CD14-positive monocyte (primary cell): Measurements from ENCODE around the gene EPN3. TPM values are rescaled to one million over a fixed set of nuclear protein-coding genes. Genes with fewer than 3 reads are reported as not detected.
A peak's percentile ranks its signal among the peaks of the same experiment; 100 is the strongest.

ENCODE experiments used
- DNase-seq, 3 donors: peaks; one replicate each; pipeline ENCODE4 v3.0.0-alpha.2; 2011 to 2022
- H2AFZ ChIP-seq: 2 replicates; pipeline ENCODE4 v1.6.0; 2012; ENCODE audit warnings: mild to moderate bottlenecking, low read depth, low read length, inconsistent platforms; ENCODE audit not compliant: insufficient read depth, poor library complexity, severe bottlenecking
- H3K27ac ChIP-seq, 2 donors: 1 replicate in 1 of 2; 2 replicates in 1 of 2; pipeline ENCODE4 v1.5.1; 2012 to 2013; ENCODE audit warnings: low read length in 2 of 2, control low read depth in 1 of 2, inconsistent platforms in 1 of 2, low read depth in 1 of 2, mild to moderate bottlenecking in 1 of 2
- H3K27me3 ChIP-seq, 2 donors: one replicate each; pipeline versions ENCODE4 v1.6.0 to v1.6.1; 2011 to 2013; ENCODE audit warnings: low read length in 2 of 2; ENCODE audit not compliant: control insufficient read depth in 2 of 2, insufficient read depth in 2 of 2
- H3K36me3 ChIP-seq, 2 donors: replicated peaks in 1 of 2; 1 replicate in 1 of 2; 2 replicates in 1 of 2; pipeline versions ENCODE4 v1.5.1 to v1.6.1; 2012 to 2013; ENCODE audit warnings: low read length in 2 of 2, control low read depth in 1 of 2, inconsistent platforms in 1 of 2, mild to moderate bottlenecking in 1 of 2; ENCODE audit not compliant: insufficient read depth in 2 of 2, control insufficient read depth in 1 of 2
- H3K4me1 ChIP-seq, 2 donors: 1 replicate in 1 of 2; 2 replicates in 1 of 2; pipeline versions ENCODE4 v1.5.1 to v1.6.1; 2012 to 2013; ENCODE audit warnings: low read length in 2 of 2, control low read depth in 1 of 2, inconsistent platforms in 1 of 2, mild to moderate bottlenecking in 1 of 2, moderate library complexity in 1 of 2; ENCODE audit not compliant: insufficient read depth in 2 of 2, control insufficient read depth in 1 of 2
- H3K4me2 ChIP-seq: replicated peaks from 2 replicates; pipeline ENCODE3; 2012; ENCODE audit warnings: low read length, moderate library complexity, mild to moderate bottlenecking; ENCODE audit not compliant: poor library complexity, severe bottlenecking; ENCODE audit errors: extremely low read depth
- H3K4me3 ChIP-seq, 3 experiments: fragments of 200-600 bp in 1 of 3; sonication (generic) in 1 of 3; replicated peaks in 1 of 3; 1 replicate in 2 of 3; 2 replicates in 1 of 3; pipeline ENCODE4 v1.5.1; 2011 to 2013; ENCODE audit warnings: low read length in 3 of 3, mild to moderate bottlenecking in 3 of 3, control low read depth in 2 of 3, low read depth in 2 of 3, inconsistent platforms in 1 of 3, moderate library complexity in 1 of 3
- H3K79me2 ChIP-seq: 2 replicates; pipeline ENCODE4 v1.6.0; 2012; ENCODE audit warnings: mild to moderate bottlenecking, control low read depth, inconsistent platforms, low read length, moderate library complexity; ENCODE audit not compliant: insufficient read depth
- H3K9ac ChIP-seq: 2 replicates; pipeline ENCODE4 v1.6.0; 2017; ENCODE audit warnings: low read length, mild to moderate bottlenecking; ENCODE audit not compliant: insufficient read depth, poor library complexity, severe bottlenecking
- H3K9me3 ChIP-seq, 2 donors: replicated peaks in 1 of 2; 1 replicate in 1 of 2; 2 replicates in 1 of 2; pipeline versions ENCODE4 v1.5.1 to v1.6.1; 2012 to 2013; ENCODE audit warnings: low read length in 2 of 2, control low read depth in 1 of 2; ENCODE audit not compliant: control insufficient read depth in 1 of 2, insufficient read depth in 1 of 2
- H4K20me1 ChIP-seq: 2 replicates; pipeline ENCODE4 v1.6.0; 2012; ENCODE audit warnings: mild to moderate bottlenecking, low read length, control low read depth, moderate library complexity; ENCODE audit not compliant: insufficient read depth
- H3K27ac Mint-ChIP-seq, 7 donors: one replicate each; pipeline ENCODE4 v1.8.0; 2020; ENCODE audit warnings: mild to moderate bottlenecking in 7 of 7, mixed read lengths in 7 of 7, moderate library complexity in 6 of 7, inconsistent platforms in 2 of 7
- H3K27me3 Mint-ChIP-seq, 3 donors: one replicate each; pipeline ENCODE4 v1.8.0; 2021 to 2022; ENCODE audit warnings: low read depth in 3 of 3, mild to moderate bottlenecking in 3 of 3, mixed read lengths in 3 of 3, moderate library complexity in 3 of 3, inconsistent platforms in 1 of 3
- H3K36me3 Mint-ChIP-seq, 2 donors: one replicate each; pipeline ENCODE4 v1.8.0; 2020; ENCODE audit warnings: mixed read lengths in 2 of 2, inconsistent platforms in 1 of 2, mild to moderate bottlenecking in 1 of 2
- H3K4me1 Mint-ChIP-seq: one replicate; pipeline ENCODE4 v1.8.0; 2020; ENCODE audit warnings: mild to moderate bottlenecking, mixed read lengths
- H3K4me3 Mint-ChIP-seq, 2 donors: one replicate each; pipeline ENCODE4 v1.8.0; 2020; ENCODE audit warnings: mild to moderate bottlenecking in 2 of 2, mixed read lengths in 2 of 2, moderate library complexity in 1 of 2
- H3K9me3 Mint-ChIP-seq, 7 donors: one replicate each; pipeline ENCODE4 v1.8.0; 2020 to 2022; ENCODE audit warnings: mixed read lengths in 7 of 7, mild to moderate bottlenecking in 6 of 7, moderate library complexity in 6 of 7, inconsistent platforms in 2 of 7
- WGBS: methylation state at CpG from one replicate; pipeline ENCODE4 v1.1.5; 2013; ENCODE audit warnings: missing lambda C conversion rate; ENCODE audit not compliant: insufficient coverage; 5-methylcytosine and 5-hydroxymethylcytosine counted together
- intact Hi-C, 2 donors: fragments of 100-400 bp; cut with micrococcal nuclease; formaldehyde crosslinking; loops; one replicate each; pipeline versions ENCODE4 v1.15.0 to v1.15.1; 2023
- polyA plus RNA-seq, 3 donors: library from polyadenylated mRNA; depleted of rRNA in 1 of 3; unstranded in 2 of 3; stranded (reverse) in 1 of 3; fragments of 300-500 nt in 2 of 3; fragments of >200 nt in 1 of 3; fragmentation: Illumina TruSeq in 2 of 3; gene quantifications; 1 replicate in 2 of 3; 2 replicates in 1 of 3; pipeline ENCODE4 v1.2.3, GENCODE V29; 2012 to 2021
- TF ChIP-seq, protein P1 (sequence below): fragments of 200-600 bp; IDR thresholded peaks from one replicate; pipeline ENCODE4 v1.8.0; 2022; ENCODE audit warnings: antibody characterized with exemption, mild to moderate bottlenecking

Gene EPN3
- polyA plus RNA-seq, 3 donors = not detected

DNA sequence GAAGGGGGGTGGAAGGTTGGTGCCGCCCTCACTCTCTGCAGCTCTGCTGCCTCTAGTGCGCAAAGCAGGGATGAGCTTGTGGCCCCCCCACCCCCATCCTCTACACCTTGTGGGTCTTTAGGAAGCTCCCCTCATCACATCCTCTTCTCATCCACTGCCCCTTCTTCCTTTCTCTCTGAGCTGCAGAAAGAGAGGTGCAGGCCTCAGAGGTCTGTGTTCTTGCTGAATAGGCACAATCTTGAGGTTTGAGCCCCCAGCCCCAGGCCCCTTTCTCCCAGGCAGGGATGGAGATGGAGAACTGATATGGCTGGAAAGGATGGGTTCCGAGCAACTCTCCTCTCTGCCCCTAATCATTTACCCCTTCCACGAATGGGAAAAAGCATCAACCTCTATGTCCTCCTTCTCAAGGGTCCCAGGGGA, 30.6 kb downstream of the EPN3 start:
- no CpG with 5 or more reads among the region's 4 CpGs for WGBS
- Mint-ChIP-seq H3K4me3 (peak overlapping the region in 1 of 2 donors; percentile 73), H3K27me3 (peaks cover 77 to 99% (median 86%) of the 10 kb centered on the region in 3 donors), H3K4me1 (peaks cover 30% of the 10 kb centered on the region), H3K27ac (no peak overlapping the region), H3K36me3 (no peaks in the 10 kb centered on the region), H3K9me3 (peaks cover 0 to 16% (median 3%) of the 10 kb centered on the region in 7 donors)
- no peak overlapping the region for H3K27ac ChIP-seq
- H3K27me3 ChIP-seq = peaks cover 54 to 87% of the 10 kb centered on the region in 2 donors
- intact Hi-C loops = loop anchor here in 1 of 2 donors (5.0 kb wide), 1 partner anchor 59 kb away; no protein-coding TSS in a partner anchor
- H3K79me2 ChIP-seq = no peaks in the 10 kb centered on the region
- DNase-seq = no peak
- H3K4me2 ChIP-seq = no peak overlapping the region
- peaks cover 30 to 31% of the 10 kb centered on the region in 2 donors for H3K4me1 ChIP-seq
- H3K9ac ChIP-seq = no peak overlapping the region
- H2AFZ ChIP-seq = no peak overlapping the region
- H3K36me3 ChIP-seq = no peaks in the 10 kb centered on the region
- TF ChIP-seq, protein P1, sequence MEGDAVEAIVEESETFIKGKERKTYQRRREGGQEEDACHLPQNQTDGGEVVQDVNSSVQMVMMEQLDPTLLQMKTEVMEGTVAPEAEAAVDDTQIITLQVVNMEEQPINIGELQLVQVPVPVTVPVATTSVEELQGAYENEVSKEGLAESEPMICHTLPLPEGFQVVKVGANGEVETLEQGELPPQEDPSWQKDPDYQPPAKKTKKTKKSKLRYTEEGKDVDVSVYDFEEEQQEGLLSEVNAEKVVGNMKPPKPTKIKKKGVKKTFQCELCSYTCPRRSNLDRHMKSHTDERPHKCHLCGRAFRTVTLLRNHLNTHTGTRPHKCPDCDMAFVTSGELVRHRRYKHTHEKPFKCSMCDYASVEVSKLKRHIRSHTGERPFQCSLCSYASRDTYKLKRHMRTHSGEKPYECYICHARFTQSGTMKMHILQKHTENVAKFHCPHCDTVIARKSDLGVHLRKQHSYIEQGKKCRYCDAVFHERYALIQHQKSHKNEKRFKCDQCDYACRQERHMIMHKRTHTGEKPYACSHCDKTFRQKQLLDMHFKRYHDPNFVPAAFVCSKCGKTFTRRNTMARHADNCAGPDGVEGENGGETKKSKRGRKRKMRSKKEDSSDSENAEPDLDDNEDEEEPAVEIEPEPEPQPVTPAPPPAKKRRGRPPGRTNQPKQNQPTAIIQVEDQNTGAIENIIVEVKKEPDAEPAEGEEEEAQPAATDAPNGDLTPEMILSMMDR = no peak
- H3K4me3 ChIP-seq = no peak overlapping the region
- H4K20me1 ChIP-seq = peaks cover 5% of the 10 kb centered on the region
- peaks cover 0 to 15% of the 10 kb centered on the region in 2 donors for H3K9me3 ChIP-seq

DNA sequence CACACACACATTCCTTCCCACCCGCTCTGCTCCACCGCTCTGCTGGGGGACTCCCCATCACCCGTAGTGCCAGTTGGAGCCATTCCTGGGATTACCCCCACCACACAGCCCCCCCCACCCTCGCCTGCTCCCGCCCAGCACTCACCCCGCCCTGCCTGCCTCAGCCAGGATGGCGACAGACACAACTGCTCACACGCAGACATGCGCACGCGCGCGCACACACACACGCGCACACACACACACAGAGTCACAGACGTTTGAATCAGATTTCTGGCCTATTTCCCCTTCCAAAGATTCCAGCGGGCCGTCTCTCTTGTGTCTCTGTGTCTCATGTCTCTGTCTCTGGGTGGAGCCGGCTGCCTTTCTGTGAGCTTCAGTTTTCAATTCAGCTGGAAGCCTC, 32.4 kb downstream of the EPN3 start:
- intact Hi-C loops = loop anchor here in 1 of 2 donors (5.0 kb wide), 1 partner anchor 57 kb away; no protein-coding TSS in a partner anchor
- H3K9ac ChIP-seq = no peak overlapping the region
- Mint-ChIP-seq H3K27me3 (peaks cover 61 to 82% (median 68%) of the 10 kb centered on the region in 3 donors), H3K4me3 (peak overlapping the region in 1 of 2 donors; percentile 83), H3K9me3 (peaks cover 0 to 16% (median 3%) of the 10 kb centered on the region in 7 donors), H3K27ac (no peak overlapping the region), H3K36me3 (no peaks in the 10 kb centered on the region), H3K4me1 (peaks cover 16% of the 10 kb centered on the region)
- peaks cover 45 to 68% of the 10 kb centered on the region in 2 donors for H3K27me3 ChIP-seq
- no peak overlapping the region for H3K27ac ChIP-seq
- 41% methylated on average over 5 of the region's 19 CpGs for WGBS
- peaks cover 4% of the 10 kb centered on the region for H4K20me1 ChIP-seq
- H2AFZ ChIP-seq = no peak overlapping the region
- H3K4me1 ChIP-seq = peaks cover 13 to 16% of the 10 kb centered on the region in 2 donors
- no peak overlapping the region for H3K4me2 ChIP-seq
- DNase-seq = peak; percentile 37 to 68 (median 38)
- no peak overlapping the region for H3K4me3 ChIP-seq
- TF ChIP-seq, protein P1 = no peak
- peaks cover 0 to 12% of the 10 kb centered on the region in 2 donors for H3K9me3 ChIP-seq
- H3K36me3 ChIP-seq = no peaks in the 10 kb centered on the region
- no peaks in the 10 kb centered on the region for H3K79me2 ChIP-seq
